Endodermal cell (in vitro differentiated cells): ENCODE data around the gene TPR. TPM values are rescaled to one million over a fixed set of nuclear protein-coding genes. Genes with fewer than 3 reads are reported as not detected.

ENCODE experiments used
- DNase-seq: peaks from one replicate; pipeline ENCODE4 v3.0.0-alpha.2; 2017
- H3K27ac ChIP-seq: 2 replicates; pipeline ENCODE4 v1.5.1; 2013; ENCODE audit warnings: mild to moderate bottlenecking, low read depth, low read length, moderate library complexity
- H3K27me3 ChIP-seq: 2 replicates; pipeline ENCODE4 v1.6.1; 2013; ENCODE audit warnings: mild to moderate bottlenecking, low read length, moderate library complexity; ENCODE audit not compliant: insufficient read depth, control insufficient read depth, poor library complexity, severe bottlenecking
- H3K36me3 ChIP-seq: 2 replicates; pipeline ENCODE4 v1.7.0; 2013; ENCODE audit warnings: mild to moderate bottlenecking, low read length, moderate library complexity; ENCODE audit not compliant: control insufficient read depth, insufficient read depth
- H3K4me1 ChIP-seq: one replicate; pipeline ENCODE4 v1.7.0; 2013; ENCODE audit warnings: low read length; ENCODE audit not compliant: control insufficient read depth, insufficient read depth
- H3K4me3 ChIP-seq: 2 replicates; pipeline ENCODE4 v1.5.1; 2013; ENCODE audit warnings: mild to moderate bottlenecking, low read length, moderate library complexity
- H3K9ac ChIP-seq: 2 replicates; pipeline ENCODE4 v1.6.1; 2013; ENCODE audit warnings: mild to moderate bottlenecking, low read length, moderate library complexity; ENCODE audit not compliant: poor library complexity, severe bottlenecking; ENCODE audit errors: extremely low read depth
- H3K9me3 ChIP-seq: 2 replicates; pipeline ENCODE4 v1.6.1; 2013; ENCODE audit warnings: mild to moderate bottlenecking, low read length, moderate library complexity; ENCODE audit not compliant: control insufficient read depth
- H3K27ac Mint-ChIP-seq: 2 replicates; pipeline ENCODE4 v1.8.0; 2020; ENCODE audit warnings: mixed read lengths
- H3K27me3 Mint-ChIP-seq: 2 replicates; pipeline ENCODE4 v1.8.0; 2021; ENCODE audit warnings: mild to moderate bottlenecking, mixed read lengths; ENCODE audit not compliant: insufficient read depth
- H3K36me3 Mint-ChIP-seq: 2 replicates; pipeline ENCODE4 v1.8.0; 2020; ENCODE audit warnings: low read depth, mixed read lengths
- H3K4me1 Mint-ChIP-seq: 2 replicates; pipeline ENCODE4 v1.8.0; 2020; ENCODE audit warnings: mixed read lengths
- H3K4me3 Mint-ChIP-seq: 2 replicates; pipeline ENCODE4 v1.8.0; 2020; ENCODE audit warnings: mild to moderate bottlenecking, moderate library complexity, mixed read lengths
- H3K9me3 Mint-ChIP-seq: 2 replicates; pipeline ENCODE4 v1.8.0; 2020; ENCODE audit warnings: mild to moderate bottlenecking, mixed read lengths
- WGBS, 2 experiments: methylation state at CpG; one replicate each; pipeline versions ENCODE4 v1.1.5 to v1.1.7; 2013; ENCODE audit warnings: missing lambda C conversion rate in 2 of 2, mixed read lengths in 1 of 2; ENCODE audit not compliant: insufficient coverage in 1 of 2, insufficient read length in 1 of 2; 5-methylcytosine and 5-hydroxymethylcytosine counted together
- total RNA-seq, 2 donors: library from RNA; stranded (reverse); fragmentation: NEBNext Ultra II Directional in 1 of 2; extraction: Animal tissue kit (Norgen Biotek cat#: 25700) in 1 of 2; gene quantifications; 2 replicates in 1 of 2; 3 replicates in 1 of 2; pipeline ENCODE4 v1.2.1, GENCODE V29; 2021
- TF ChIP-seq, protein P1 (sequence below): fragments of 200-600 bp; sonication (generic); conservative IDR thresholded peaks from 2 replicates; pipeline ENCODE4 v1.5.0; 2021; ENCODE audit warnings: antibody characterized with exemption, mild to moderate bottlenecking

TPR gene
- total RNA-seq, 2 donors from 2014 or later = 120 to 124 TPM

DNA sequence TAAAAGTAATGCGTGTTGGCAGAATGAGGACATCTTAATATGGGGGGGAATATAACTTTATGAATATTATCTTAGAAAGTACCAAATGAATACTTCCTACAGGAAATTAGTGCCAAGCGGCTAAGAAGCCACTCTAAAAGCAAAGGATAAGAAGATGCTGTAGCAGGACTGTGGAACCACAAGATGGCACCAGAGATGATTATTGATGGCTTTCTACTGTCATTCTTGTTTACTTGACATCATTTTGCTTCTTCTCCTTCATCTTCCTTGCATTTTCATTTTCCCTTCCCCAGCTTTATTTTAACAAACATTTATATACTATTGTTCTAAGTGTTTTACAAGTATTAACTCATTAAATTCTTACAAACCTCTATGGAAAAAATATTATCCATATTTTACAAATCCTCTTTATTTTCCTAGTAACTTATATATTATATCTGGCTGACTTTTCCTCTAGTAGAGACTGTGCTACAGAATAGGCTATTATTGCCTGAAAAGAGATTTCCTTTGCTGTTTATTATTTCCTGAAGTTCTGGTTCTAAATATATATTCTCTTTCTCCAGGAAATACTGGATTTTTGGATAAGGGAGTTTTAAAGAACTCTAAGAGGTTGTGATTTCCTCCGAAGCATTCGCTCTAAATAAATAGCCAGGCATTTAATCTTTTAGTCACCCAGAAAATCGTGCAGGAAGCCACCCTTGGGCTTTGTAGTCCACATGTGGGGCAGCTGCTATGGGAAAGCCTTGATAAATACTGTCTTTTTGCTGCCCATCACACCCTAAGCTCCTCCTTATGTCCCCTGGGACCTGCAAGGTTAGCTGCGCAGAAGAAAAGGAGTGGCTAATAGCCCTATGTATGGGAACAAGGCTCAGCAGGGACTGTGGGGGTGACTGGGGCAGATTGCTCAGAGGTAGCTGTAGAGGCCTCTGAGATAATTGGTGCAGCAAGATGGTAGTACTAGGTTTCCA is 69.8 kb downstream of the TPR start:
- H3K36me3 Mint-ChIP-seq = no peaks in the 10 kb centered on the region
- 65 to 80% methylated on average over 5 of the region's 6 CpGs for WGBS, 2 experiments
- peaks cover 13% of the 10 kb centered on the region for H3K4me1 Mint-ChIP-seq
- H3K4me3 Mint-ChIP-seq = no peak overlapping the region
- TF ChIP-seq, protein P1, sequence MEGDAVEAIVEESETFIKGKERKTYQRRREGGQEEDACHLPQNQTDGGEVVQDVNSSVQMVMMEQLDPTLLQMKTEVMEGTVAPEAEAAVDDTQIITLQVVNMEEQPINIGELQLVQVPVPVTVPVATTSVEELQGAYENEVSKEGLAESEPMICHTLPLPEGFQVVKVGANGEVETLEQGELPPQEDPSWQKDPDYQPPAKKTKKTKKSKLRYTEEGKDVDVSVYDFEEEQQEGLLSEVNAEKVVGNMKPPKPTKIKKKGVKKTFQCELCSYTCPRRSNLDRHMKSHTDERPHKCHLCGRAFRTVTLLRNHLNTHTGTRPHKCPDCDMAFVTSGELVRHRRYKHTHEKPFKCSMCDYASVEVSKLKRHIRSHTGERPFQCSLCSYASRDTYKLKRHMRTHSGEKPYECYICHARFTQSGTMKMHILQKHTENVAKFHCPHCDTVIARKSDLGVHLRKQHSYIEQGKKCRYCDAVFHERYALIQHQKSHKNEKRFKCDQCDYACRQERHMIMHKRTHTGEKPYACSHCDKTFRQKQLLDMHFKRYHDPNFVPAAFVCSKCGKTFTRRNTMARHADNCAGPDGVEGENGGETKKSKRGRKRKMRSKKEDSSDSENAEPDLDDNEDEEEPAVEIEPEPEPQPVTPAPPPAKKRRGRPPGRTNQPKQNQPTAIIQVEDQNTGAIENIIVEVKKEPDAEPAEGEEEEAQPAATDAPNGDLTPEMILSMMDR = peak; percentile 83
- peak; percentile 48 for DNase-seq
- no peaks in the 10 kb centered on the region for H3K27me3 Mint-ChIP-seq
- no peak overlapping the region for H3K9ac ChIP-seq
- no peaks in the 10 kb centered on the region for H3K36me3 ChIP-seq
- no peaks in the 10 kb centered on the region for H3K27me3 ChIP-seq
- no peaks in the 10 kb centered on the region for H3K9me3 Mint-ChIP-seq
- H3K4me1 ChIP-seq = peaks cover 3% of the 10 kb centered on the region
- no peaks in the 10 kb centered on the region for H3K9me3 ChIP-seq
- H3K27ac ChIP-seq = no peak overlapping the region
- no peak overlapping the region for H3K4me3 ChIP-seq
- no peak overlapping the region for H3K27ac Mint-ChIP-seq

DNA sequence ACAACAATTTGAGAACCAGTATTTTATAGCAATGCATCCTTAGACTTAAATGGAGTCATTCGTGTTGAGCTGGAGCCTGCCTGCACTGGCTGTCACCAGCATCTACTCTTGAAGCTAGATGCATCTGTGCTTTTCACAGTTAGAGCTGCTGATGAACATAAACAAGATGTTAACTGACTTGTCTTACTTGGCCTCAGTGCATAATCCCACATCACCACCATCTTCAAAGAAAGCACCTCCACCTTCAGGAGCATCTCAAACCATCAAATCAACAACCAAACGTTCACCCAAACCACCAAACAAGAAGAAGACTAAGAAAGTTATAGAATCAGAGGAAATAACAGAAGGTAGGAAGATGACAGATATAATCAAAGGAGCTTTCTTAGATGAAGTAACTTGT is 71.1 kb downstream of the TPR start:
- WGBS, 2 experiments = 83 to 96% methylated on average over 1 of the region's 2 CpGs
- Histone ChIP-seq H3K4me3 (no peak overlapping the region), H3K9me3 (no peaks in the 10 kb centered on the region), H3K27me3 (no peaks in the 10 kb centered on the region), H3K9ac (no peak overlapping the region), H3K36me3 (no peaks in the 10 kb centered on the region), H3K27ac (no peak overlapping the region), H3K4me1 (peaks cover 3% of the 10 kb centered on the region)
- TF ChIP-seq, protein P1 = no peak
- H3K9me3 Mint-ChIP-seq = no peaks in the 10 kb centered on the region
- no peak for DNase-seq
- H3K4me1 Mint-ChIP-seq = peaks cover 13% of the 10 kb centered on the region
- no peak overlapping the region for H3K27ac Mint-ChIP-seq
- H3K27me3 Mint-ChIP-seq = no peaks in the 10 kb centered on the region
- H3K36me3 Mint-ChIP-seq = no peaks in the 10 kb centered on the region
- no peak overlapping the region for H3K4me3 Mint-ChIP-seq

DNA sequence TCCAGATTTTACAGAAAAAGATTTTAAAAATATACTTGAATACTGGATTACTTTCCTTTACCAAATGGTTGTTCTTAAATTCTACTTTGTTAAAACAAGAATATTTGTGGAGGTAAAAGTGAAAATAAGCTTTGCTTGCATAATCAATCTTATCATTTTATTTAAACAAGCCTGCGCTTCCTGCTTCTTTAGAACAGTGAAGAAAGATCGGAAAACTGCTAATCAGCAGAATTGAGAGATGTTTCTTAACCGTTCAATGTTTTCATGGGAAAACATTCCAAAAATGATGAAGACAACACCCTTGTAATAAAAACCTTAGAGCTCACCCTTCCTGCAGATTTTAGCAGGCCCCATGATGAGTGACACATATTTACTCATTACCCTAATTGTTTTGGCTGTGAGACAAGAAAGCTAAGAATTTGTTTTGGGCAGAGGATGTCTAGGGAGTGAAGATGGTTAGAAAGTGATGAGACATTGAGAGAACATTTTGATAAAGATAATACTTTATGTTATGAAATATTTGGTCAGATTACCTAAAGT is 72.6 kb downstream of the TPR start:
- Mint-ChIP-seq H3K27me3 (no peaks in the 10 kb centered on the region), H3K4me1 (peaks cover 13% of the 10 kb centered on the region), H3K36me3 (no peaks in the 10 kb centered on the region), H3K9me3 (no peaks in the 10 kb centered on the region), H3K27ac (no peak overlapping the region), H3K4me3 (no peak overlapping the region)
- DNase-seq = no peak
- H3K4me1 ChIP-seq = peaks cover 3% of the 10 kb centered on the region
- 93 to 100% methylated on average over 1 to 3 of the region's 3 CpGs for WGBS, 2 experiments
- no peaks in the 10 kb centered on the region for H3K27me3 ChIP-seq
- H3K9ac ChIP-seq = no peak overlapping the region
- no peaks in the 10 kb centered on the region for H3K36me3 ChIP-seq
- TF ChIP-seq, protein P1 = no peak
- H3K4me3 ChIP-seq = no peak overlapping the region
- H3K27ac ChIP-seq = no peak overlapping the region
- H3K9me3 ChIP-seq = no peaks in the 10 kb centered on the region
